HEK293 (cell line): ENCODE measurements around the gene PACSIN2.

Source experiments
- CTCF ChIA-PET: fragments of 350-600 bp; formaldehyde crosslinking; extraction: SDS; loops from one replicate; lab custom pipeline; 2021; ENCODE audit warnings: antibody characterized with exemption; lab: Yijun Ruan, JAX
- POLR2A ChIA-PET: fragments of 300-600 bp; formaldehyde crosslinking; extraction: SDS; loops from one replicate; lab custom pipeline; 2020; ENCODE audit warnings: antibody characterized with exemption, inconsistent platforms; lab: Yijun Ruan, JAX
- H3K27ac ChIP-seq: fragments of 200-500 bp; sonication (Bioruptor generic); 2 replicates; pipeline ENCODE4 v1.5.1; 2014; ENCODE audit warnings: low read depth, low read length, control low read depth, inconsistent platforms; ENCODE audit errors: extremely low read depth
- H3K36me3 ChIP-seq, 2 experiments: fragments of 200-500 bp in 1 of 2; sonication (Bioruptor generic) in 1 of 2; 1 replicate in 1 of 2; 2 replicates in 1 of 2; pipeline ENCODE4 v1.5.1; 2014 to 2017; ENCODE audit warnings: inconsistent platforms in 2 of 2, low read length in 2 of 2; ENCODE audit not compliant: control insufficient read depth in 2 of 2, insufficient read depth in 1 of 2
- H3K4me1 ChIP-seq: fragments of 200-500 bp; sonication (Bioruptor generic); 2 replicates; pipeline ENCODE4 v1.5.1; 2014; ENCODE audit warnings: mild to moderate bottlenecking, low read length, inconsistent platforms; ENCODE audit not compliant: control insufficient read depth, insufficient read depth
- H3K4me3 ChIP-seq: 2 replicates; pipeline ENCODE4 v1.5.1; 2011; ENCODE audit warnings: low read depth, mild to moderate bottlenecking, control low read depth, low read length, moderate library complexity
- H3K9me3 ChIP-seq: fragments of 200-500 bp; sonication (Bioruptor generic); 2 replicates; pipeline ENCODE4 v1.5.1; 2014; ENCODE audit warnings: low read depth, low read length, inconsistent platforms; ENCODE audit not compliant: control insufficient read depth, insufficient read depth
- FEZF1 ChIP-seq: fragments of 450-650 bp; formaldehyde crosslinking; IDR thresholded peaks from 2 replicates; pipeline ENCODE4 v1.5.1; 2016; ENCODE audit warnings: missing biosample characterization, missing genetic modification characterization
- OVOL3 ChIP-seq: fragments of 450-650 bp; formaldehyde crosslinking; IDR thresholded peaks from 2 replicates; pipeline ENCODE4 v1.5.1; 2016; ENCODE audit warnings: missing biosample characterization, missing genetic modification characterization
- PRDM1 ChIP-seq: fragments of 450-650 bp; formaldehyde crosslinking; IDR thresholded peaks from 2 replicates; pipeline ENCODE4; 2016; ENCODE audit warnings: missing biosample characterization, missing genetic modification characterization
- ZBTB1 ChIP-seq: fragments of 450-650 bp; formaldehyde crosslinking; IDR thresholded peaks from 2 replicates; pipeline ENCODE4 v1.5.1; 2016; ENCODE audit warnings: missing biosample characterization, missing genetic modification characterization
- ZBTB20 ChIP-seq: fragments of 450-650 bp; formaldehyde crosslinking; IDR thresholded peaks from 2 replicates; pipeline ENCODE4 v1.5.1; 2016; ENCODE audit warnings: missing biosample characterization, missing genetic modification characterization
- ZBTB21 ChIP-seq: fragments of 450-650 bp; formaldehyde crosslinking; IDR thresholded peaks from 2 replicates; pipeline ENCODE4 v1.5.1; 2017; ENCODE audit warnings: missing biosample characterization, missing genetic modification characterization
- ZBTB48 ChIP-seq: fragments of 450-650 bp; formaldehyde crosslinking; IDR thresholded peaks from 2 replicates; pipeline ENCODE4 v1.5.1; 2016; ENCODE audit warnings: missing biosample characterization, missing genetic modification characterization
- ZBTB7A ChIP-seq: fragments of 450-650 bp; formaldehyde crosslinking; IDR thresholded peaks from 2 replicates; pipeline ENCODE4 v1.5.1; 2016; ENCODE audit warnings: low read depth, missing biosample characterization, missing genetic modification characterization
- ZNF146 ChIP-seq: fragments of 450-650 bp; formaldehyde crosslinking; IDR thresholded peaks from 2 replicates; pipeline ENCODE4 v1.5.1; 2016; ENCODE audit warnings: missing biosample characterization, missing genetic modification characterization
- ZNF202 ChIP-seq: fragments of 450-650 bp; formaldehyde crosslinking; IDR thresholded peaks from 2 replicates; pipeline ENCODE4 v1.5.1; 2016; ENCODE audit warnings: missing biosample characterization, missing genetic modification characterization, borderline replicate concordance
- ZNF302 ChIP-seq: fragments of 450-650 bp; formaldehyde crosslinking; IDR thresholded peaks from 2 replicates; pipeline ENCODE4 v1.5.1; 2016; ENCODE audit warnings: missing biosample characterization, missing genetic modification characterization, low read depth
- ZNF335 ChIP-seq: fragments of 450-650 bp; formaldehyde crosslinking; conservative IDR thresholded peaks from 2 replicates; pipeline ENCODE4 v1.5.1; 2016; ENCODE audit warnings: missing biosample characterization, missing genetic modification characterization
- ZNF341 ChIP-seq: fragments of 450-650 bp; formaldehyde crosslinking; IDR thresholded peaks from 2 replicates; pipeline ENCODE4; 2016; ENCODE audit warnings: low read depth, missing biosample characterization, missing genetic modification characterization
- ZNF423 ChIP-seq: fragments of 450-650 bp; formaldehyde crosslinking; IDR thresholded peaks from 2 replicates; pipeline ENCODE4 v1.5.1; 2016; ENCODE audit warnings: missing biosample characterization, missing genetic modification characterization
- ZNF530 ChIP-seq: fragments of 450-650 bp; formaldehyde crosslinking; IDR thresholded peaks from 2 replicates; pipeline ENCODE4 v1.5.1; 2016; ENCODE audit warnings: low read depth, missing biosample characterization, missing genetic modification characterization
- ZNF549 ChIP-seq: fragments of 450-650 bp; IDR thresholded peaks from 2 replicates; pipeline ENCODE4 v1.5.1; 2018; ENCODE audit warnings: missing biosample characterization, missing genetic modification characterization, mild to moderate bottlenecking, inconsistent platforms, moderate library complexity
- ZNF571 ChIP-seq: fragments of 450-650 bp; formaldehyde crosslinking; IDR thresholded peaks from 2 replicates; pipeline ENCODE4 v1.5.0; 2017; ENCODE audit warnings: missing biosample characterization, missing genetic modification characterization
- ZNF654 ChIP-seq: fragments of 450-650 bp; formaldehyde crosslinking; IDR thresholded peaks from 2 replicates; pipeline ENCODE4 v1.5.1; 2016; ENCODE audit warnings: low read depth, missing biosample characterization, missing genetic modification characterization
- ZNF658 ChIP-seq: fragments of 450-650 bp; formaldehyde crosslinking; IDR thresholded peaks from 2 replicates; pipeline ENCODE4; 2016; ENCODE audit warnings: missing biosample characterization, missing genetic modification characterization
- ZNF660 ChIP-seq: fragments of 450-650 bp; IDR thresholded peaks from 2 replicates; pipeline ENCODE4 v1.5.1; 2018; ENCODE audit warnings: missing biosample characterization, mild to moderate bottlenecking, missing genetic modification characterization
- ZNF792 ChIP-seq: fragments of 450-650 bp; formaldehyde crosslinking; IDR thresholded peaks from 2 replicates; pipeline ENCODE4 v1.5.1; 2016; ENCODE audit warnings: missing biosample characterization, missing genetic modification characterization
- ZNF830 ChIP-seq: fragments of 450-650 bp; IDR thresholded peaks from 2 replicates; pipeline ENCODE4 v1.5.0; 2018; ENCODE audit warnings: missing biosample characterization, missing genetic modification characterization, low read depth, mild to moderate bottlenecking, moderate library complexity
- ZSCAN16 ChIP-seq: fragments of 450-650 bp; formaldehyde crosslinking; IDR thresholded peaks from 2 replicates; pipeline ENCODE4 v1.5.1; 2016; ENCODE audit warnings: missing biosample characterization, missing genetic modification characterization
- ZSCAN30 ChIP-seq: fragments of 450-650 bp; IDR thresholded peaks from 2 replicates; pipeline ENCODE4 v1.5.1; 2018; ENCODE audit warnings: missing biosample characterization, mild to moderate bottlenecking, missing genetic modification characterization, moderate library complexity
- TF ChIP-seq, protein P1 (sequence below): fragments of 450-650 bp; formaldehyde crosslinking; IDR thresholded peaks from 2 replicates; pipeline ENCODE4 v1.5.1; 2016; ENCODE audit warnings: missing biosample characterization, missing genetic modification characterization
- TF ChIP-seq, protein P2 (sequence below): fragments of 450-650 bp; formaldehyde crosslinking; IDR thresholded peaks from 2 replicates; pipeline ENCODE4 v1.5.1; 2016; ENCODE audit warnings: missing biosample characterization, missing genetic modification characterization
- TF ChIP-seq, protein P3 (sequence below): fragments of 450-650 bp; formaldehyde crosslinking; IDR thresholded peaks from 2 replicates; pipeline ENCODE4 v1.5.1; 2016; ENCODE audit warnings: missing biosample characterization, missing genetic modification characterization
- TF ChIP-seq, protein P4 (sequence below): fragments of 450-650 bp; formaldehyde crosslinking; IDR thresholded peaks from 2 replicates; pipeline ENCODE4 v1.5.1; 2016; ENCODE audit warnings: missing biosample characterization, missing genetic modification characterization

The PACSIN2 gene

DNA sequence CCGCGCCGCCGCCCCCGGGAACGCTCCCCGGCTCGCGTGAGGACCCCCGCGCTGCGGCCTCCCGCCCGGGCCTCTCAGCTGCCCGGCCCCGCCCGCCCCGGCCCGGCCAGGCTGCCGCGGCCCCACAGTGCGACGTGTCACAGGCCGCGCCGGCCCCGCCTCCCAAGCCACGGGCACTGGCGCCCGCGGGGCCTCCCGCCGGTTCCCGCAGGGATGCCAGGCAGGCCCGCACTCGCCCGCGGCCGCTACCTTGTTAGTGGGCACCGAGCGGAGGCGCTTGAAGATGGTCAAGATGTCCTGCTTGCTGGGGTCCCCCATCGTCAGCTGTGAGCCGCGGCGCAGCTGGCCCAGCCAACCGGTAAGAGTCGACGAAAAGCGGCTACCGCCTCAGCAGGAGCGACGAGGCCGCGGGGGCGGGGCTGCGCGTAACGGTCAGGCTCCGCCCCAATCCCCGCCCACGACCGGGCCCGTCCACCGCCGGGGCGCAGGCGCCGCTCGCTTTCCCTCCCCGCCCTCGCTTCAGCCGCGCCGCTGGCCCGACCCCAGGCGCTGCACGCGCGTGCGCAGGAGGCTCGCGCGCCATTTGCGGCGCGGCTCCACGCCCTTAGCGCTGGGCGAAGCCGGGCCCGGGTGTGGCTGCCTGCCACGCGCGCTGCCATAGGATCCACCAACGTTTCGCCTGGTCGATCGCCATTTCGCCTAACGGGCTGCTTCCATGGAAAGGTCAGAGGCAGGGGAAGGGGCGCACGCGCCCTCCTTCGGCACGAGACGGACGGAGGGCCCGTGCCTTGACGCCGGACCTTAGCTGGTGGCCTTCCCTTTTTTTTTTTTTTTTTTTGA is 157.9 kb downstream of the PACSIN2 start, which contains the start of gene ARFGAP3 (continued):
- TF ChIP-seq, protein P1, sequence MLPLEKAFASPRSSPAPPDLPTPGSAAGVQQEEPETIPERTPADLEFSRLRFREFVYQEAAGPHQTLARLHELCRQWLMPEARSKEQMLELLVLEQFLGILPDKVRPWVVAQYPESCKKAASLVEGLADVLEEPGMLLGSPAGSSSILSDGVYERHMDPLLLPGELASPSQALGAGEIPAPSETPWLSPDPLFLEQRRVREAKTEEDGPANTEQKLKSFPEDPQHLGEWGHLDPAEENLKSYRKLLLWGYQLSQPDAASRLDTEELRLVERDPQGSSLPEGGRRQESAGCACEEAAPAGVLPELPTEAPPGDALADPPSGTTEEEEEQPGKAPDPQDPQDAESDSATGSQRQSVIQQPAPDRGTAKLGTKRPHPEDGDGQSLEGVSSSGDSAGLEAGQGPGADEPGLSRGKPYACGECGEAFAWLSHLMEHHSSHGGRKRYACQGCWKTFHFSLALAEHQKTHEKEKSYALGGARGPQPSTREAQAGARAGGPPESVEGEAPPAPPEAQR, result 0 out of 2 replicates have a peak, but pooled peaks have one; percentile 46
- TF ChIP-seq ZNF549 (no peak), ZBTB7A (tag by site-specific recombination) (0 out of 2 replicates have a peak, but pooled peaks have one; percentile 28), ZNF423 (tag by site-specific recombination) (no peak), FEZF1 (tag by site-specific recombination) (no peak), ZBTB1 (tag by site-specific recombination) (no peak), ZNF571 (tag by site-specific recombination) (no peak), ZNF658 (tag by site-specific recombination) (no peak), OVOL3 (tag by site-specific recombination) (peak; percentile 67; the same call in 1 of the 2 replicates), ZNF202 (no peak), ZSCAN30 (peak; percentile 89), ZNF530 (tag by site-specific recombination) (peak; percentile 28; the same call in 1 of the 2 replicates)
- TF ChIP-seq, protein P2, sequence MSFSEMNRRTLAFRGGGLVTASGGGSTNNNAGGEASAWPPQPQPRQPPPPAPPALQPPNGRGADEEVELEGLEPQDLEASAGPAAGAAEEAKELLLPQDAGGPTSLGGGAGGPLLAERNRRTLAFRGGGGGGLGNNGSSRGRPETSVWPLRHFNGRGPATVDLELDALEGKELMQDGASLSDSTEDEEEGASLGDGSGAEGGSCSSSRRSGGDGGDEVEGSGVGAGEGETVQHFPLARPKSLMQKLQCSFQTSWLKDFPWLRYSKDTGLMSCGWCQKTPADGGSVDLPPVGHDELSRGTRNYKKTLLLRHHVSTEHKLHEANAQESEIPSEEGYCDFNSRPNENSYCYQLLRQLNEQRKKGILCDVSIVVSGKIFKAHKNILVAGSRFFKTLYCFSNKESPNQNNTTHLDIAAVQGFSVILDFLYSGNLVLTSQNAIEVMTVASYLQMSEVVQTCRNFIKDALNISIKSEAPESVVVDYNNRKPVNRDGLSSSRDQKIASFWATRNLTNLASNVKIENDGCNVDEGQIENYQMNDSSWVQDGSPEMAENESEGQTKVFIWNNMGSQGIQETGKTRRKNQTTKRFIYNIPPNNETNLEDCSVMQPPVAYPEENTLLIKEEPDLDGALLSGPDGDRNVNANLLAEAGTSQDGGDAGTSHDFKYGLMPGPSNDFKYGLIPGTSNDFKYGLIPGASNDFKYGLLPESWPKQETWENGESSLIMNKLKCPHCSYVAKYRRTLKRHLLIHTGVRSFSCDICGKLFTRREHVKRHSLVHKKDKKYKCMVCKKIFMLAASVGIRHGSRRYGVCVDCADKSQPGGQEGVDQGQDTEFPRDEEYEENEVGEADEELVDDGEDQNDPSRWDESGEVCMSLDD (tag by site-specific recombination), result no peak
- TF ChIP-seq, protein P3, sequence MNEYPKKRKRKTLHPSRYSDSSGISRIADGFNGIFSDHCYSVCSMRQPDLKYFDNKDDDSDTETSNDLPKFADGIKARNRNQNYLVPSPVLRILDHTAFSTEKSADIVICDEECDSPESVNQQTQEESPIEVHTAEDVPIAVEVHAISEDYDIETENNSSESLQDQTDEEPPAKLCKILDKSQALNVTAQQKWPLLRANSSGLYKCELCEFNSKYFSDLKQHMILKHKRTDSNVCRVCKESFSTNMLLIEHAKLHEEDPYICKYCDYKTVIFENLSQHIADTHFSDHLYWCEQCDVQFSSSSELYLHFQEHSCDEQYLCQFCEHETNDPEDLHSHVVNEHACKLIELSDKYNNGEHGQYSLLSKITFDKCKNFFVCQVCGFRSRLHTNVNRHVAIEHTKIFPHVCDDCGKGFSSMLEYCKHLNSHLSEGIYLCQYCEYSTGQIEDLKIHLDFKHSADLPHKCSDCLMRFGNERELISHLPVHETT (tag by site-specific recombination), result no peak

DNA sequence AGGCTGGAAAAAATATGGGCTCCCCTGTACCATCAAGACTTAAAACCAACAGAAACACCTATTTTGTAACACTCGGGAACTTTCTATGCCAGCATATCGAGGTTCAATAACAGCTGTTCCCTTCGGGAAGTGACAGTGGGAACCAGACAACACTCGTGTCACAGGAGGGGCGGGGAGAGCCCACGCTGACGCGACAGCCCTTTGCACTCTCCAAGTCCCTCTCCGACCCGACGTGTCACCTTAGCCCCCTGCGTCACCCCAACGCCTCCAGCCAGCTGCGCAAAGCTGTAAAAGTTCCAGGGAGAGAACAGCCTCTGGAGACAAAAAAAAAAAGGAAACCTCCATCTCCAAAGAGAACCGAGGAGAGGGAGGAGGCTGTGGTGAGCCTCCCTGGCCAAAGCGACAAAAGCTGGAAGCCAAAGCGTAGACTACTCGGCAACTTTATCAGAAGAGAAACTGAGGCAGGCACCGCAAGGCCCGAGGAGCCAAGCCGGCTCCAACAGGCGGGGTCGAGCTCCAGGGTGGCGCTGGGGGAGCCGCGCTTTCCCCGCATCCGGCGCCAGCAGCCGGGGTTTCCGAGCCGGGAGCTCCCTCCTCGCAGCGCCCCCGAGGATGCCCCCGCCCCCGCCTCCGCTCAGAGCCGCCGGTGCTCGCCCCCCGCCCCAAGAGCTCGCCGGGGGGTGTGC is 158.6 kb downstream of the PACSIN2 start:
- POLR2A ChIA-PET, result interaction anchor here (1.0 to 1.4 kb wide), 4 partner anchors 11 to 331 kb away, joined by 3 to 5 read pairs (median 3); partner anchors contain the start of genes POLDIP3 and TTLL12
- CTCF ChIA-PET, result interaction anchor here (0.6 to 4.4 kb wide), 8 partner anchors 12 to 267 kb away, joined by 4 to 61 read pairs (median 6); no protein-coding TSS in a partner anchor
- no peaks in the 10 kb centered on the region for H3K9me3 ChIP-seq
- H3K27ac ChIP-seq, result peak overlapping the region; percentile 81
- peaks cover 14% of the 10 kb centered on the region for H3K4me1 ChIP-seq
- H3K4me3 ChIP-seq, result peak overlapping the region; percentile 76
- H3K36me3 ChIP-seq, result peaks cover 0 to 6% of the 10 kb centered on the region in 2 experiments; a peak in 1 of 3 replicates
- TF ChIP-seq ZNF660 (tag by site-specific recombination) (no peak), ZBTB20 (tag by site-specific recombination) (peak; percentile 41), ZBTB21 (tag by site-specific recombination) (no peak), ZNF830 (no peak), ZSCAN16 (tag by site-specific recombination) (no peak), ZNF302 (no peak), ZNF335 (peak; percentile 73), ZNF341 (tag by site-specific recombination) (peak; percentile 62), ZNF792 (tag by site-specific recombination) (no peak), PRDM1 (tag by site-specific recombination) (peak; percentile 90), ZNF654 (no peak), ZBTB48 (tag by site-specific recombination) (0 out of 2 replicates have a peak, but pooled peaks have one; percentile 26), ZNF146 (tag by site-specific recombination) (no peak)
- TF ChIP-seq, protein P4, sequence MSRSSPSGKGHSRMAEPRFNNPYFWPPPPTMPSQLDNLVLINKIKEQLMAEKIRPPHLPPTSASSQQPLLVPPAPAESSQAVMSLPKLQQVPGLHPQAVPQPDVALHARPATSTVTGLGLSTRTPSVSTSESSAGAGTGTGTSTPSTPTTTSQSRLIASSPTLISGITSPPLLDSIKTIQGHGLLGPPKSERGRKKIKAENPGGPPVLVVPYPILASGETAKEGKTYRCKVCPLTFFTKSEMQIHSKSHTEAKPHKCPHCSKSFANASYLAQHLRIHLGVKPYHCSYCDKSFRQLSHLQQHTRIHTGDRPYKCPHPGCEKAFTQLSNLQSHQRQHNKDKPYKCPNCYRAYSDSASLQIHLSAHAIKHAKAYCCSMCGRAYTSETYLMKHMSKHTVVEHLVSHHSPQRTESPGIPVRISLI (tag by site-specific recombination), result peak; percentile 66
